GM12872 (cell line): ENCODE measurements around the gene JPT1.

Experiments used
- CTCF ChIP-seq: IDR thresholded peaks from 3 replicates; pipeline ENCODE4 v1.5.1; 2011; ENCODE audit warnings: low read depth, mild to moderate bottlenecking, low read length, moderate library complexity; ENCODE audit not compliant: insufficient read depth

JPT1 gene, protein sequence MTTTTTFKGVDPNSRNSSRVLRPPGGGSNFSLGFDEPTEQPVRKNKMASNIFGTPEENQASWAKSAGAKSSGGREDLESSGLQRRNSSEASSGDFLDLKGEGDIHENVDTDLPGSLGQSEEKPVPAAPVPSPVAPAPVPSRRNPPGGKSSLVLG

GRCh38 chr17:75154195-75155106 is at the start of gene JPT1:
JPT1 (minus strand) TSS chr17:75154512; CDS start chr17:75154397, 115 bp downstream.
- TF ChIP-seq CTCF: no peak

DNA sequence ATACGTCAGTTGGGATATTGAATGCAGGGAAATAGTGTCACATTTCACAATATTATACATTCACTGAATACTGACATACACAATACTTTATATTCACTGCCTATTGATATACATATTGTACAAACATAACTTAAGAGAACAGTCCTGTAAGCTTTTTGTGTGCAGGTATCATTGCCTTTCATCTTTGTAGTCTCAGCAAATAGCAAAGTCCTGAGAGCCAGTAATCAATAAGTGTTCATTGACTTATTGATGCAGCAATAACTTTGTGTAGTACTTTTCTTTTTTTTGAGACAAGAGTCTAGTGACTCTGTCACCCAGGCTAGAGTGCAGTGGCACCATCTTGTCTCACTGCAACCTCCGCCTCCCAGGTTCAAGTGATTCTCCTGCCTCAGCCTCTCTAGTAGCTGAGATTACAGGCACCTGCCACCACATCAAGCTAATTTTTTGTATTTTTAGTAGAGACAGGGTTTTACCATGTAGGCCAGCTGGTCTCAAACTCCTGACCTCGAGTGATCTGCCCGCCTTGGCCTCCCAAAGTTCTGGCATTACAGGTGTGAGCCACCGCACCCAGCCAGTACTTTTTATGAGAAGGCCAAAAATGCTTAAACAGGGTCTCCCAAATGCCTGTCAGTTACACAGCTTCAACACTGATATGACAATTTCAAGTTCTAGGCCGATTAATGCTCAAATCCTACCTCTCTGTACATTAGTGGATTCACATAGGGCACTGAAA is 45.7 kb upstream of the JPT1 start:
- TF ChIP-seq CTCF: no peak

- no peak for TF ChIP-seq CTCF
Observed at GRCh38 chr17:75194879-75195278, 40.6 kb upstream of the JPT1 start.

GRCh38 chr17:75191584-75191983 is 37.3 kb upstream of the JPT1 start:
- TF ChIP-seq CTCF: no peak

- TF ChIP-seq CTCF: no peak
Observed at GRCh38 chr17:75188614-75189013, 34.3 kb upstream of the JPT1 start.

GRCh38 chr17:75183999-75184884 is 29.9 kb upstream of the JPT1 start:
- TF ChIP-seq CTCF: no peak
